Endothelial cell of umbilical vein (primary cell): Measurements from ENCODE around the gene SAGE1. TPM values are rescaled to one million over a fixed set of nuclear protein-coding genes. Genes with fewer than 3 reads are reported as not detected.

Experiments
- BruUV-seq: library from RNA; stranded (reverse); fragments of 400-500 nt; replicated peaks from 2 replicates; lab custom pipeline; 2021; lab: Mats Ljungman, UMichigan
- CTCF ChIA-PET: fragments of 300-600, 350-600 bp; sonication (Branson Sonifier 250); formaldehyde crosslinking; loops from one replicate; lab custom pipeline; 2021; ENCODE audit warnings: antibody characterized with exemption, inconsistent platforms; lab: Charles Lee
- POLR2A ChIA-PET: fragments of 300-600, 350-600 bp; sonication (Branson Sonifier 250); formaldehyde crosslinking; loops from one replicate; lab custom pipeline; 2021; ENCODE audit warnings: antibody characterized with exemption, inconsistent platforms; lab: Charles Lee
- DNase-seq: peaks from one replicate; pipeline ENCODE4 v3.0.0-alpha.2; 2011; ENCODE audit warnings: low read depth, low spot score
- FAIRE-seq: peaks from 2 replicates; lab custom pipeline; 2011; peaks lifted over from hg19 to GRCh38; lab: Jason Lieb, UNC
- H2AFZ ChIP-seq: 2 replicates; pipeline ENCODE4 v1.6.0; 2012; ENCODE audit warnings: low read depth, low read length, control low read depth, inconsistent platforms
- H3K27ac ChIP-seq: 2 replicates; pipeline ENCODE4 v1.5.1; 2011; ENCODE audit warnings: low read depth, mild to moderate bottlenecking, control low read depth, low read length, moderate library complexity; ENCODE audit not compliant: insufficient read depth
- H3K27me3 ChIP-seq, 2 experiments: 2 replicates each; pipeline versions ENCODE4 v1.6.0 to v1.6.1; 2011; ENCODE audit warnings: low read length in 2 of 2, mixed read lengths in 1 of 2; ENCODE audit not compliant: control insufficient read depth in 2 of 2, insufficient read depth in 2 of 2
- H3K36me3 ChIP-seq, 2 experiments: 2 replicates in 1 of 2; 3 replicates in 1 of 2; pipeline ENCODE4 v1.5.1; 2011; ENCODE audit warnings: low read length in 2 of 2, mild to moderate bottlenecking in 1 of 2, moderate library complexity in 1 of 2; ENCODE audit not compliant: control insufficient read depth in 2 of 2, insufficient read depth in 2 of 2; ENCODE audit errors: extremely low read depth in 1 of 2
- H3K4me1 ChIP-seq: 3 replicates; pipeline ENCODE4 v1.5.1; 2011; ENCODE audit warnings: mild to moderate bottlenecking, low read length; ENCODE audit not compliant: control insufficient read depth, insufficient read depth; ENCODE audit errors: extremely low read depth
- H3K4me2 ChIP-seq: 2 replicates; pipeline ENCODE4 v1.6.1; 2011; ENCODE audit warnings: low read length, control low read depth, mixed read lengths; ENCODE audit not compliant: insufficient read depth
- H3K4me3 ChIP-seq, 3 experiments: fragments of 200-600 bp in 1 of 3; sonication (generic), shearing (Covaris generic) in 1 of 3; replicated peaks in 1 of 3; 2 replicates each; pipeline ENCODE4 v1.5.1; 2011 to 2016; ENCODE audit warnings: control low read depth in 3 of 3, low read length in 3 of 3, mild to moderate bottlenecking in 2 of 3, inconsistent platforms in 1 of 3, low read depth in 1 of 3, moderate library complexity in 1 of 3; ENCODE audit not compliant: insufficient read depth in 1 of 3
- H3K79me2 ChIP-seq: 2 replicates; pipeline ENCODE4 v1.6.0; 2012; ENCODE audit warnings: low read length, inconsistent platforms; ENCODE audit not compliant: control insufficient read depth, insufficient read depth
- H3K9ac ChIP-seq: replicated peaks from 2 replicates; pipeline ENCODE3; 2011; ENCODE audit warnings: low read length, control low read depth; ENCODE audit not compliant: insufficient read depth; ENCODE audit errors: extremely low read depth
- H3K9me1 ChIP-seq: replicated peaks from 3 replicates; pipeline ENCODE4 v1.6.0; 2011; ENCODE audit warnings: mild to moderate bottlenecking, low read length; ENCODE audit not compliant: control insufficient read depth, insufficient read depth; ENCODE audit errors: extremely low read depth
- H3K9me3 ChIP-seq: replicated peaks from 2 replicates; pipeline ENCODE4 v1.5.1; 2012; ENCODE audit warnings: low read length, inconsistent platforms; ENCODE audit not compliant: control insufficient read depth, insufficient read depth
- H4K20me1 ChIP-seq: replicated peaks from 2 replicates; pipeline ENCODE3; 2011; ENCODE audit warnings: mild to moderate bottlenecking, low read length; ENCODE audit not compliant: control insufficient read depth, insufficient read depth; ENCODE audit errors: extremely low read depth
- EZH2 ChIP-seq: IDR thresholded peaks from 2 replicates; pipeline ENCODE4 v1.6.1; 2012; ENCODE audit warnings: borderline replicate concordance, low read depth, mild to moderate bottlenecking, moderate library complexity, low read length, inconsistent platforms; ENCODE audit not compliant: severe bottlenecking
- GATA2 ChIP-seq: IDR thresholded peaks from 2 replicates; pipeline ENCODE4 v1.7.0; 2011; ENCODE audit warnings: low read depth, mild to moderate bottlenecking, moderate library complexity, mixed read lengths, low read length; ENCODE audit not compliant: insufficient read length, insufficient read depth
- JUN ChIP-seq: IDR thresholded peaks from 2 replicates; pipeline ENCODE4 v1.6.1; 2011; ENCODE audit warnings: borderline replicate concordance, low read depth; ENCODE audit not compliant: insufficient read length, insufficient read depth
- POLR2A ChIP-seq: IDR thresholded peaks from 2 replicates; pipeline ENCODE4 v1.6.1; 2012; ENCODE audit warnings: low read depth, mild to moderate bottlenecking, control low read depth, low read length
- POLR2AphosphoS5 ChIP-seq: IDR thresholded peaks from 2 replicates; pipeline ENCODE4 v1.6.1; 2012; ENCODE audit warnings: low read depth, mild to moderate bottlenecking, control low read depth, low read length, moderate library complexity; ENCODE audit not compliant: insufficient read depth
- dilution Hi-C: fragments of 300-500 bp; cut with MboI; formaldehyde crosslinking; loops from one replicate; pipeline ENCODE4 v1.15.0; 2019; ENCODE audit warnings: low sequenced_read_pairs; ENCODE audit not compliant: extremely low pct_ligation_motif_present
- intact Hi-C: fragments of 100-400 bp; cut with micrococcal nuclease; formaldehyde crosslinking; loops from one replicate; pipeline ENCODE4 v1.10.0; 2022
- polyA plus RNA-seq, 4 experiments: library from polyadenylated mRNA; depleted of rRNA in 3 of 4; stranded (reverse) in 3 of 4; unstranded in 1 of 4; fragments of >200 nt; gene quantifications; 2 replicates each; pipeline versions ENCODE4 v1.2.1 to v1.2.3, GENCODE V29; 2011 to 2012; ENCODE audit warnings: missing spikeins in 1 of 4
- total RNA-seq: library from RNA; stranded (reverse); gene quantifications from 2 replicates; pipeline ENCODE4 v1.2.3, GENCODE V29; 2021
- TF ChIP-seq, protein P1 (sequence below): IDR thresholded peaks from 2 replicates; pipeline ENCODE4 v1.6.1; 2011; ENCODE audit not compliant: insufficient read depth, insufficient read length
- TF ChIP-seq, protein P2 (sequence below), 2 donors: IDR thresholded peaks; 1 replicate in 1 of 2; 2 replicates in 1 of 2; pipeline ENCODE4 v1.5.1; 2011; ENCODE audit warnings: low read length in 2 of 2, mild to moderate bottlenecking in 2 of 2, moderate library complexity in 2 of 2, control low read depth in 1 of 2, inconsistent platforms in 1 of 2, low read depth in 1 of 2; ENCODE audit not compliant: insufficient read depth in 1 of 2; ENCODE audit errors: extremely low read depth in 1 of 2

Gene SAGE1
- total and polyA plus RNA-seq, 2 donors (not counting 3 experiments of a cell fraction or from before 2014, with no cell fraction given), result not detected

DNA sequence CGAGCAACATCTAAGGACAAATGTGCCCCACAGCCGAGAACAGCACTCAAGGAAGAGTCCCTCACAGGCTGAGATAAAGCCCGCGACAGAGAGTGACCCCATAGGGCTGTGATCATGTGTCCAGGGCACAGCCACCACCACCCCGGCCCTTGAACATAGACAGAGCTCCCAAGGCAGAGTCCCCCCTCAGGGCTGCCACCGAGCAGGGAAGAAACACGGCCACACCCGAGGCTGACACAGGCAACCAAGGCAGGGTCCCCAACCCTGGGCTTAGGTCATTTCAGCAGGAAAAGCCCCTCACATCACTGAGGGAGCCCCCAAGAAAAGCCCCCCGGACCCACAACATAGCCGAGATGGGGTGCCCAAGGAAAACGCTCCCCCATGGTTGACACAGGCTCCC, 735 bp upstream of the SAGE1 start:
- ChIA-PET CTCF (no interaction called here), POLR2A (no interaction called here)
- intact Hi-C loops, result no loop called here
- Histone ChIP-seq H3K9me1 (no peaks in the 10 kb centered on the region), H4K20me1 (no peaks in the 10 kb centered on the region), H3K27me3 (no peaks in the 10 kb centered on the region), H2AFZ (no peak overlapping the region), H3K9me3 (no peaks in the 10 kb centered on the region), H3K79me2 (no peaks in the 10 kb centered on the region), H3K27ac (no peak overlapping the region), H3K9ac (no peak overlapping the region), H3K4me1 (no peaks in the 10 kb centered on the region), H3K36me3 (no peaks in the 10 kb centered on the region), H3K4me2 (no peak overlapping the region), H3K4me3 (no peak overlapping the region)
- no peak for DNase-seq
- dilution Hi-C loops, result no loop called here
- no TSS peak for BruUV-seq
- TF ChIP-seq GATA2 (no peak), POLR2AphosphoS5 (no peak), EZH2 (no peak), JUN (no peak), POLR2A (no peak)
- TF ChIP-seq, protein P1, sequence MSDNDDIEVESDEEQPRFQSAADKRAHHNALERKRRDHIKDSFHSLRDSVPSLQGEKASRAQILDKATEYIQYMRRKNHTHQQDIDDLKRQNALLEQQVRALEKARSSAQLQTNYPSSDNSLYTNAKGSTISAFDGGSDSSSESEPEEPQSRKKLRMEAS, result no peak
- TF ChIP-seq, protein P2, sequence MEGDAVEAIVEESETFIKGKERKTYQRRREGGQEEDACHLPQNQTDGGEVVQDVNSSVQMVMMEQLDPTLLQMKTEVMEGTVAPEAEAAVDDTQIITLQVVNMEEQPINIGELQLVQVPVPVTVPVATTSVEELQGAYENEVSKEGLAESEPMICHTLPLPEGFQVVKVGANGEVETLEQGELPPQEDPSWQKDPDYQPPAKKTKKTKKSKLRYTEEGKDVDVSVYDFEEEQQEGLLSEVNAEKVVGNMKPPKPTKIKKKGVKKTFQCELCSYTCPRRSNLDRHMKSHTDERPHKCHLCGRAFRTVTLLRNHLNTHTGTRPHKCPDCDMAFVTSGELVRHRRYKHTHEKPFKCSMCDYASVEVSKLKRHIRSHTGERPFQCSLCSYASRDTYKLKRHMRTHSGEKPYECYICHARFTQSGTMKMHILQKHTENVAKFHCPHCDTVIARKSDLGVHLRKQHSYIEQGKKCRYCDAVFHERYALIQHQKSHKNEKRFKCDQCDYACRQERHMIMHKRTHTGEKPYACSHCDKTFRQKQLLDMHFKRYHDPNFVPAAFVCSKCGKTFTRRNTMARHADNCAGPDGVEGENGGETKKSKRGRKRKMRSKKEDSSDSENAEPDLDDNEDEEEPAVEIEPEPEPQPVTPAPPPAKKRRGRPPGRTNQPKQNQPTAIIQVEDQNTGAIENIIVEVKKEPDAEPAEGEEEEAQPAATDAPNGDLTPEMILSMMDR (IDR thresholded peaks at IDR 0.05; ENCODE audit: extremely low read depth in 1 of 2, insufficient read depth in 1 of 2, low read depth in 1 of 2, low read length in 2 of 2), result no peak
- FAIRE-seq, result no peak
